GM06990 (cell line): ENCODE results near the gene HMCN2.
"Not testable (repeated sequence)": the region's sequence is repeated elsewhere in the genome, so short reads cannot be mapped to it uniquely, and the experiment has no call there.

ENCODE experiments used
- DNase-seq: peaks from one replicate; pipeline ENCODE4 v3.0.0-alpha.2; 2011; ENCODE audit not compliant: insufficient read length; ENCODE audit errors: extremely low read depth
- H3K27me3 ChIP-seq: replicated peaks from 2 replicates; pipeline ENCODE4 v1.6.0; 2011; ENCODE audit warnings: low read length; ENCODE audit not compliant: control insufficient read depth, insufficient read depth
- H3K36me3 ChIP-seq: 2 replicates; pipeline ENCODE4 v1.5.1; 2011; ENCODE audit warnings: low read length; ENCODE audit not compliant: control insufficient read depth, insufficient read depth
- H3K4me3 ChIP-seq: replicated peaks from 2 replicates; pipeline ENCODE4 v1.5.1; 2011; ENCODE audit warnings: low read depth, mild to moderate bottlenecking, control low read depth, low read length
- CTCF ChIP-seq: IDR thresholded peaks from 2 replicates; pipeline ENCODE4 v1.5.1; 2011; ENCODE audit warnings: low read length, control low read depth, mild to moderate bottlenecking, inconsistent platforms; ENCODE audit not compliant: insufficient read depth, poor library complexity, severe bottlenecking

Gene HMCN2

GRCh38 chr9:130245474-130245873 lies 20.1 kb upstream of the HMCN2 start:
- H3K4me3 ChIP-seq = no peak overlapping the region
- no peak for TF ChIP-seq CTCF

DNA sequence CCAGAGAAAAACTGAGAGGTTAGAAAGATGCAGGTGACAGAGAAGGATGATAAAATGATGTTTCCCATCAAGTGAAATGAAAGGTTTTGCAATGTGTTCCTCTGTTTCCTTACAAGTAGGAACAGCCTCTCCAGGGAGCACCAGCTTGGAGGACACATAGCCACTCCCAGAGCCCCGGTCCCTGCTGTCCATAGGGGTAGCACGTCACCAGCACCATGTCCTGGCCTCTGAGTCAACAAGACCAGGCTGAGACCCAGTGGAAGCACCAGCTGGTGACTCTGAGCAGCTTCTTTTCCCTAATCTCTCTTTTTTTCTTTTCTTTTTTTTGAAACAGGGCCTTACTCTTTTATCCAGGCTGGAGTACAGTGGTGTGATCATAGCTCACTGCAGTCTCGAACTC lies 19.4 kb upstream of the HMCN2 start:
- Histone ChIP-seq H3K27me3 (no peaks in the 10 kb centered on the region; the same call in 1 of the 2 replicates), H3K4me3 (no peak overlapping the region), H3K36me3 (no peaks in the 10 kb centered on the region)
- no peak for TF ChIP-seq CTCF
- DNase-seq = no peak

More at GRCh38 chr9:130245474-130245873, 20.1 kb upstream of the HMCN2 start:
- Histone ChIP-seq H3K36me3 (no peaks in the 10 kb centered on the region), H3K27me3 (no peaks in the 10 kb centered on the region)
- no peak for DNase-seq

- Histone ChIP-seq H3K4me3 (no peak overlapping the region), H3K36me3 (no peaks in the 10 kb centered on the region), H3K27me3 (no peaks in the 10 kb centered on the region; the same call in 1 of the 2 replicates)
- no peak for DNase-seq
- no peak for TF ChIP-seq CTCF
These were observed 10.6 kb upstream of the HMCN2 start for GRCh38 chr9:130254747-130255630.

- H3K4me3 ChIP-seq = no peak overlapping the region
- no peak for TF ChIP-seq CTCF
- H3K36me3 ChIP-seq = no peaks in the 10 kb centered on the region
- no peaks in the 10 kb centered on the region; the same call in 1 of the 2 replicates for H3K27me3 ChIP-seq
- no peak for DNase-seq
These were observed 9.9 kb upstream of the HMCN2 start for GRCh38 chr9:130255631-130256134.

GRCh38 chr9:130256644-130257043 lies 8.9 kb upstream of the HMCN2 start:
- no peak for DNase-seq
- no peaks in the 10 kb centered on the region for H3K36me3 ChIP-seq
- no peak overlapping the region for H3K4me3 ChIP-seq
- TF ChIP-seq CTCF = no peak
- H3K27me3 ChIP-seq = no peaks in the 10 kb centered on the region; the same call in 1 of the 2 replicates

DNA sequence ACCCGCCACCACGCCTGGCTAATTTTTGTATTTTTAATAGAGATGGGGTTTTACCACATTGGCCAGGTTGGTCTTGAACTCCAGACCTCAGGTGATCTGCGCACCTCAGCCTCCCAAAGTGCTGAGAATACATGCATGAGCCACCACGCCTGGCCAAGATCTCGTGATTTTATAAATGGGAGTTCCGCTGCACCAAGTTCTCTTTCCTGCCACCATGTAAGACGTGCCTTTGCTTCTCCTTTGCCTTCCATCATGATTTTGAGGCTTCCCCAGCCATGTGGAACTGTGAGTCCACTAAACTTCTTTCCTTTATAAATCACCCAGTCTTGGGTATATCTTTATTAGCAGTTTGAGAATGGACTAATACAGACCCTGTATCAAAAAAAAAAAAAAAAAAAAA lies 7.4 kb upstream of the HMCN2 start:
- not testable (repeated sequence) for H3K4me3 ChIP-seq, H3K36me3 ChIP-seq, H3K27me3 ChIP-seq, DNase-seq
